Peyer's patch (tissue), 4 donors: ENCODE measurements around the gene MYO1F.
A peak's percentile ranks its signal among the peaks of the same experiment; 100 is the strongest.

Experiments
- CTCF ChIP-seq, 6 experiments: fragments of 450-650 bp in 4 of 6; fragments of 200-600 bp in 2 of 6; sonication (generic) in 1 of 6; IDR thresholded peaks; one replicate each; pipeline ENCODE4 v1.5.1; 2017 to 2019; ENCODE audit warnings: antibody characterized with exemption in 6 of 6, mild to moderate bottlenecking in 3 of 6, moderate library complexity in 1 of 6
- POLR2A ChIP-seq, 2 donors: fragments of 450-650 bp; IDR thresholded peaks; one replicate each; pipeline ENCODE4 v1.5.1; 2017; ENCODE audit warnings: antibody characterized with exemption in 2 of 2, mild to moderate bottlenecking in 2 of 2, moderate library complexity in 2 of 2

DNA sequence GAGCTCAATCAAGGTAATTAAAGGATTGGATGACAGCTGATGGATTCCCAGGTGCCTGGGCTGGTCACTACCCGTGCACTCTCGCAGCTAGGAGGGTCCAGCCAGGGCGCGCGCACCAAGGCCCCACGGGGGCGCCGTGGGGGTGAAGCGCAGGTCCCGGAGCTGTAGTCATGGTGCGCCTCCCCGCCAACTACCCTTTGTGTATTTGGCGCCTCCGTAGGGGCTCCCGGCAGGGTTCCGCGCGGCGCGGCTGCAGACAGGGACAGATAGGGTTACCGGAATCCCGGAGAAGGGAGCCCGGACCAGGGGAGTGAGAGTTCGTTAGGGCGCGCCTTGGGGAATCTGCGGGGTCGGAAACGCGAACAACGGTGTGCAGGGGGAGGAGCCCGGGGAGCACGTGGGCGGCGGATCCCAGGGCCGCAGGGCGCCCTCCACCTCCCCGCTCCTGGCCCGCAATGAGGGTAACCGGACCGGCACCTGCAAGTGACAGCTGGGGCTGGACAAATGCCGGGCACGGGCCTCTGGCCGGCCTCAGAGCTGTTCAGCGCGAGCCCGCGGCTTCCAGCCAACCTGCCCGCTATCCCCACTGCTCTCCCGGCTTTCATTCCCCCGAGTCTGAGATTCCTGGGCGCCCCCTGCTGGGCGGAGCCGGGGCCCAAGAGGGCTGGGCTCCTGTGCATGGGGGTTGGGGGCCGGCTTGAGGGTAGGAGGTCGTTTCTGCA is 71.4 kb downstream of the MYO1F start:
- peak; percentile 68 to 88 (median 76) for TF ChIP-seq CTCF (IDR thresholded peaks at IDR 0.05)
- no peak for TF ChIP-seq POLR2A (IDR thresholded peaks at IDR 0.05)
